GM18873 (cell line): Measurements from ENCODE around the gene RPS19BP1.

Source experiments
- ATAC-seq: cut with Tn5 transposase; IDR thresholded peaks from one replicate; pipeline ENCODE4 v1.9.1; 2021; ENCODE audit warnings: mild to moderate bottlenecking, moderate library complexity, moderate number of reproducible peaks; ENCODE audit not compliant: unreplicated experiment, low FRiP score

RPS19BP1 gene

GRCh38 chr22:39559456-39560105 lies 27.0 kb upstream of the RPS19BP1 start:
- no peak for ATAC-seq

- ATAC-seq = no peak
Measured at GRCh38 chr22:39558950-39559349, 26.4 kb upstream of the RPS19BP1 start.

GRCh38 chr22:39558254-39558727 lies 25.7 kb upstream of the RPS19BP1 start:
- ATAC-seq = no peak

- no peak for ATAC-seq
Measured at GRCh38 chr22:39556970-39557841, 24.7 kb upstream of the RPS19BP1 start.

DNA sequence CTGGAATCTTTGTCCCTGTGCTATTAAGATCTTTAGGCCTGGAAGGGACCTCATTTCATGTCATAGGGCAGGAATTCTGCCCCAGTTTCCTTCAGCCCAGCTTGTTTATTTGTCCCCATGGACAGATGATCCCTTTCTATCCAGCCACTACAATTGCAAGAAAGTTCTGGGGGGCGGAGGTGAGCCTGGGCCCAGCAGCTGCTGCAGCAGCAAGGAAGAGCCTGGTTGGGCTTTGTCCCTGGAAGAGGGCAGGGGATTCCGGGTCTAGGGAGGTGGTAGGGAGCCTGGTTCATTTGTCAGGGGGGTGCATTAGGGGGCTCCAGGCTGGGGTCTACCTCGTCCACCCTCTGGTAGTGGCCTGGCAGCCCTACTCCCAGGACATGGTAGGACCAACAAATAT lies 21.6 kb upstream of the RPS19BP1 start:
- ATAC-seq = no peak

DNA sequence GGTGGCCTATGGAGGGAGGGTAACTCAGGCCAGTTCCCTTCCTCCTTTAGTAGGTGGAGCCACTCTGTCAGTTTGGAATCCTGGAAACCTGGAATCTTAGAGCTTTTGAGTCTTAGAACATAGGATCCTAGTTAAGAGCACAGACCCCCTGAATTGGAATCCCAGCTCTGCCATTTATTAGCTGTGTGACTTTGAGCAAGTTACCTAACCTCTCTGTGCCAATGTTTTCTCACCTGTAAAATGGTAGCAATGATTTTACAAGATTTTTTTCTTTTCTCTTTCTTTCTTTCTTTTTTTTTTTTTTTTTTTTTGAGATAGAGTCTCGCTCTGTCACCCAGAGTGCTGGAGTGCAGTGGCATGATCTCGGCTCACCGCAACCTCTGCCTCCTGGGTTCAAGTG lies 20.9 kb upstream of the RPS19BP1 start:
- ATAC-seq = no peak

DNA sequence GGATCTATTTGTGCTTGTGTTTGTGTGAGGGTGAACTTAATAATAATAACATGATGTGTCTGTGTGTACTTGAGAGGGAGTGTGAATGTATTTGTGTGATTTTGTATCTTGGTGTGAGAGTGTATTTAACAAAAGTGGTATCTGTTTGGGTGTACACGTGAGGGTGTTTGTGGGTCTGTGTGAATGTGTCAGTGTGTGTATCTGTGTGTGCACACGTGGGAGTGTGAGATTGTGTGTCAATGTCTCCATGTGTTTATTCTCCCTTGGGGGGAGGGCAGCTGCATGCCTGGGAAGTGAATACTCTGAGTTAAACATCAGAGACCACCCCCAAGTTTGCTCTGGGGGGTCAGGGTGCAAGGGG lies 15.0 kb upstream of the RPS19BP1 start:
- ATAC-seq = no peak

DNA sequence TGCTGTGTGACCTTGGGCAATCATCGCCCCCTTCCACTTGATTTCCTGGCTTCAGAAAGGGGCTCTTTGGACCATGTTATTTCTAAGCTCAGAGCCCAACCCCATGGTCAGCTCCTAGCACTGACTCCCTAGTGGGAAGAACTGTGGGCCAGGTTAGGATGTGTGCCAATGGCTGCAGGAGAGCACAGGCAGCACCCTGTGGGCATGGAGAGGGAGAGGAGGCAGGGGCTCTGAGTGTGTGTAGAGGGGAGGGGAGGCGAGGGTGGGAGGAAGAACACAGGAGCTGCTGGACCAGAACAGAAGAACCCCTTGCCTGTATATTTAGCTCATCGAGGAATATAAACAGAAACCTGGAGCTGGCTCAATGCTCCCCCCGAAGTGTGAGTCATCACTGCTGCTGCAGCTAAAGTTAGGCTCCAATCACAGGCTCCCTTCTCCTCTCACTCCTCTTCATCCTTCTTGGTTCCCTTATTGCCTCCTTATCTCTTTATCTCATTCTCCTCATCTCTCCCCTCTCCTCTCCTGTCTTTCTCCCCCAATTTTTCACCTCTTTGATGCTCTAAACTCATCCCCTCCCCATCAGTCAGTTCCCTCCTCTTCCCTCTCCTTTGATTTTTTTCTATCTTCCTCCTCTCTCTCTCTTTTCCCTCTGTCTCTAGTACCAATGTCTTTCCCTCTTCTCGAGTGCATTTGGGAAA lies 14.5 kb upstream of the RPS19BP1 start:
- ATAC-seq = no peak

GRCh38 chr22:39545386-39546365 lies 13.1 kb upstream of the RPS19BP1 start:
- no peak for ATAC-seq

DNA sequence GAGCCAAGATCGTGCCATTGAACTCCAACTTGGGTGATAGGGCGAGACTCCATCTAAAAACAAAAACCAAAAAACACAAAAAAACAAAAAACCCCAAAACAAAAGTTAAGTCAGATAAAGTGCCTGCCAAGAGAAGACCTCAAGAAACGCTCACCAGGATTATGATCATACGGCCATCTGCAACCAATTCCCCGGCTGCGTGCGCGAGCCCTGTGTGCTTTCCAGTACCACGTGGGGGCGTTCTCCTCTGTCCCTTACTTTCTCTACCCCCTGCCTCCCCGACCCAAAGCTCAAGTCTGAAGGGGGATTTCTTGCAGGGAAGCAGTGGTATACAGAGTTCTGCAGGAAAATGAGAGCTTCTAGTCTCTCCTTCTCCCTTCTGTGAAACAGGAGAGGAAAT lies 10.5 kb upstream of the RPS19BP1 start:
- ATAC-seq = no peak

GRCh38 chr22:39537975-39538374 lies 5.4 kb upstream of the RPS19BP1 start:
- no peak for ATAC-seq

GRCh38 chr22:39536711-39537110 lies 4.2 kb upstream of the RPS19BP1 start:
- no peak for ATAC-seq

GRCh38 chr22:39535831-39536449 lies 3.4 kb upstream of the RPS19BP1 start:
- no peak for ATAC-seq

- ATAC-seq = no peak
Measured at GRCh38 chr22:39535357-39535725, 2.8 kb upstream of the RPS19BP1 start.

DNA sequence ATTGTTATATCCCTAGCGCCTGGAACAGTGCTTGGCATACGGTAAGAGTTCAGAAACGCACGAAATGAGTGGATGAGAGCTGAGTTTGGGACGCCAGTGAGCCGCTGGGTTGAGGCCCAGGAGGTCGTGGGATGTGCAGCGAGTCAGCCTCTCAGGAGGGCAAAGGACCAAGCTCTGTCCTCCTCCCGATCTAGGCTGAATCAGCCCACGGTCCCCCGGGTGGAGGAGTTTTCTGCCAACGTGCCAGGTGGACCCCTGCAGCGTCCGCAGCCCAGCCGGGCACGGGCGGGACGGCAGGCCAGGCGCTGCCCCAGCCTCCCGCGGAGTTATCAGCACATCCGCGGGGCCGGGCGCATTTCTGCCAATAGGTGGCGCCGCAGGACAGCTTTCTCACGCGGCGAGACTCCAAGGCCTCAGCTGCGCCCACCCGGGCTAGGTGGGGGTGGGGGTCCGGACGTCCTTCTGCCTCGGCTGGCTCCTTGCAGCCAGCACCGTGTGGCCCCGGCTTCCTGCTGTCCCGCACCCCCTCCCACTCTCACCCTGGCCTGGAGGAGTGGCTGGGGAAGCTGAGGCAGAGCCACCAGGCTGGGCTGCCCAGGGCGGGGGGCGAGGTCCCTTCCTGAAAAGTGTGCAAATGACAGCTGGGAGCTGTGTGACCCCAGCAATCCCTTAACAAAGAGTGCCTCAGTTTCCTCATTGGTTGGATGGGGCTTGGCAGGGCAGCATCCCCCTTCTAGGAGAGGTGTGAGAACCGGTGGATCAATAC lies 2.2 kb upstream of the RPS19BP1 start:
- ATAC-seq = no peak

DNA sequence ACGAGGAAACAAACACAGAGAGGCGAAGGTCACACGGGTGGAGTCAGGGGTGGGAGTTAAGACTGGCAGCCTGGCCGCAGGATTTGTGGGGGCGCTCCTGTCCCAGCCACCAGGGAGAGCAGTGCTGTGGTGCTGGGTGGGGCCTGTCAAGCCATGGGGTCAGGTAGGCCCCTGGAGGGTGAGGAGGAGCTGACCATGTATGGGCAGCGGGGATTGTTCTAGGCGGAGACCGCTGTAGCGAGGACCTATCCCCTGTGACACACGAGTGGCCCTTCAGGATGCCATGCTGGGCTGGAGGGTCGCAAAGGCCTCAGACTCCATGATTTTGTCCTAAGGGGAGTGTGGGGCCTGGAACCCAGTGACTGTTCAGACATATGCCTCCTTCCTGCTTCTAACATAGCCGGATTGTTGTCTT lies 1.6 kb upstream of the RPS19BP1 start:
- ATAC-seq = no peak

DNA sequence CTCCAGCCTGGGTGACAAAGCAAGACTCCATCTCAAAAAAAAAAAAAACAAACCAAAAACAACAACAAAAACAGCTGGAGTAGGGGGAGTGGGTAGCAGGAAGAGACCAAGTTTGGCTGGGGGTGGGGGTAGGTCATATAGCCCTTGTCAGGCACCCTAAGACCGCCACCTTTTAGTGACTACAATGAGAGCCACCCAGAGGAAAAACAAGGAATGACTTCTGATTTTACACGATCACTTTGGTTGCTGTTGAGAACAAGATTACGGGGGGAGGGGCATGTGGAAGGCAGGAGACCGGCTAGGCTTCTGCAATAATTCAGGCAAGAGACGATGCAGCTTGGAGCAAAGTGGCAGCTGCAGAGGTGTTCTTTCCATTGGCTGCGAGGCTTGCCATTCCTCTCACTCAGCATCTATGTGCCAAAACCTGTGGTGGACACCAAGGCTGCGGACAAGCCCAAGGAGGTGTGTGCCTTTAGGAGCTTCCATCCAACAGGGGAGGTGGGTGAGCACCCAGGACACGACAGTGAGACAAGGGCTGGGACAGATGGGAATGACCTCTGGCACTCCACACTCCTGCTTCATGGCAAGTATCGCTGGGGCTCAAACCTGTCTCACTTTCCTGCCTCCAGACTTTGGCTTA lies 1.7 kb downstream of the RPS19BP1 start:
- no peak for ATAC-seq

DNA sequence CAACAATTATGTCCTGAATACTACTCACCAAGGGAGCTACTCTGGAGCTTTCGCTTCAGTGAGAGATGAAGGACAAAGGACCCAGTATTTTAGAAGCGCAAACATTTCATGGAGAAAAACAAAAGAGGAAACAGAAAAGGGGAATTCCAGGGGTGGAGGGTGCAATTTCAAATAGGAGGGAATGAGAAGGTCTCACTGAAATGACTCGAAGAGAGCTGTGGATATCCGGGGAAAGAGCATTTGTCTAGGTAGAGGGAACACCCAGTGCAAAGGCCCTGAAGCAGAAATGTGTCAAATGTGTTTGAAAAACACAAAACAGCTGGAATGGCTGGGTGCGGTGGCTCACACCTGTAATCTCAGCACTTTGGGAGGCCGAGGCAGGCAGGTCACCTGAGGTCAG lies 2.4 kb downstream of the RPS19BP1 start:
- no peak for ATAC-seq

- ATAC-seq = no peak
Measured at GRCh38 chr22:39529487-39529851, 3.1 kb downstream of the RPS19BP1 start.
